HG02610 (cell line): ENCODE results near the gene GPR78.

Experiments used
- ATAC-seq: cut with Tn5 transposase; IDR thresholded peaks from one replicate; pipeline ENCODE4 v1.9.1; 2021; ENCODE audit warnings: mild to moderate bottlenecking, moderate library complexity; ENCODE audit not compliant: unreplicated experiment

The GPR78 gene

DNA sequence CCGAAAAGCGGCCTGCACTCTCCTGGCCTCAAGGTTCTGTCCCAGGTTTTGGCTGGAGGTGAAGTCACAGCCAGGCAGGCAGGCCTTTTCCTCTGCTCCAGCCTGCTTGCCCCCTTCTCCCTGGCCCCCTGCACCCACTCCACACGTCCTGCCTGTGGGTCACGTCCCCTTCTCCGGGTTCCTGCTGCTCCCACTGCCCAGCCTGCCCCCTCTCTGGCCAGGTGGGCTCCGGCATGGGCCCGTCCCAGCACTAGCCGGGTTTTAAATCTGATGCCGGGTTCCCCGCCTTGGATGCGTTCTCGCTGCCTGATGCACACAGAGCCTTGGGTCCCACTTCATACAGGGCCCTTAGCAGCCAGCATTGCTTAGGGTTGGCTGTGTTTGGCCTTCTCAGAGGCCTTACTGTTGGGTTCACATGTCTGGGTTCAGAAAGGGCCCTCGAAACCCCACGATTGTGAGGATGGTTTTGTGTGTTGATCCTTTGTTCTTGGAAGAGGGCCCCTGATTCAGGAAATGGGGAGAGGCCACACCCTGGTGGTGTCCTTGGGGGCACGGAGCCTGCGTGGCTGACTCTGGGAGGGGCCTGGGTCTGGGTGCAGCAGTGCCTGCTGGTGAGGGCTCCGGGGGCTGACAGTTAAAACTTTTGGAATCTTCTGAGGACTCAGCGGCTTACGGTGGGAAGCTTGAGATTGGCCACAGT is 18.3 kb downstream of the GPR78 start:
- no peak for ATAC-seq

DNA sequence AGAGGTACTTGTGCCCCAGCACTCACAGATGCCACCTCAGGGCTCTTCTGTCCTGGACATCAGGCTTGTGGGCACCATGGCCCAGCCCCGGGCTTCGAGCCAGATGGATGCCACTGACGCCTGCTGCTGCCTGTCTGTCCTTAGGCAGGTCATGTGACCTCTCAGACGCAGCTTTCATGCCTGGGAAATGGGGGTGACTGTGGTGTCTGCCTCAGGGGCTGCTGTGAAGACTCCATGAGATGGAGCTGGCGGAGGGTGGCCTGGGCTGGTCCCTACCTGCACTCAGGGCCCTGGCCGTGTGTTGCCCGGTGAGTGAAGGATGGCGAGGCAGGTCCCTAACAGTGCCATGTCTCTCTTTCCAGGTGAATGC is 18.9 kb downstream of the GPR78 start:
- no peak for ATAC-seq

GRCh38 chr4:8599657-8600056 is 19.5 kb downstream of the GPR78 start:
- no peak for ATAC-seq

DNA sequence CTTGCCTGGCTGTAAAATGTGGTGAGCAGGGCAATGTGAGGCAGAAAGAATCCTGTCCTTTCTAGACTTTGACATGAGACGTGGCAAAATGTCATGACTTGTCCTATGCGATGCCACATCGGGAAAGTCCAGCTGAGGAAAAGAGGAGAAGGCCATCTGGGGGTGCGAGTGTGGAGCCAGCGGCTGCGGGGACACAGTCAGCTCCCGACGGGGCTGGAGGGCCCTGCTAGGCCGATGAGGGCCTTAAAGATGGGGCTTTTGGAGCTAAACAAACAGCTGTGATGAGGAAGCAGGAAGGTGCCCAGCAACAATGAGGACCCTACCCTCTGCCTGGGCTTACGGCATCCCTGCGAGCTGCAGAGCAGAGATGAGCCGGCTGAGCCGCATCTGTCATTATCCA is 20.1 kb downstream of the GPR78 start:
- no peak for ATAC-seq

DNA sequence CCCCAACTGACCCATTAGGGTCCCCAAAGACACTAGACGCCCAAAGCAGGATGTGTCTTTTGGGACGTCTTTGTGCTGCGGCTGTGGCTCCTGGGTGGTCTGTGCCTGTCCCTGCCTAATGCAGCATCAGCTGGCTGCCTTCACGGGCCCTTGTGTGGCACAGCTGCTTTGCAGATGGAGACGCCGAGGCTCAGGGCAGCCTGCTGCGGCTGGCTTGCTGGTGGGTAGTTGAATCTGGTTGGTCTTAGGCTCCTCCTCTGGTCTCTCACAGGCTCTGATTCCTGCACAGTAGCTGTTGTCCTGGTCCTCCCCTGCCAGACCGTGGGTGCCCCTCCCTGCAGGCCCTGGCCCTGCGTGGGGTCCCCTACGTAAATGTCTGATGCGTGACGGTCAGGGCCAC is 20.5 kb downstream of the GPR78 start:
- no peak for ATAC-seq

DNA sequence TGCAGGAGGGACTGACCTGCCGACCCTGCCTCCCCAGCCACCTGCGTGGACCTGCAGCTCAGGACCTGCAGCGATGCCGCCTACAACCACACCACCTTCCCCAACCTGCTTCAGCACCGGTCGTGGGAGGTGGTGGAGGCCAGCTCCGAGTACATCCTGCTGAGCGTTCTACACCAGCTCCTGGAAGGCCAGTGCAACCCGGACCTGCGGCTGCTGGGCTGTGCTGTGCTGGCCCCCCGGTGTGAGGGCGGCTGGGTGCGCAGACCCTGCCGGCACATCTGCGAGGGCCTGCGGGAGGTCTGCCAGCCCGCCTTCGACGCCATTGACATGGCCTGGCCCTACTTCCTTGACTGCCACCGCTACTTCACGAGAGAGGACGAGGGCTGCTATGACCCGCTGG is 20.9 kb downstream of the GPR78 start:
- no peak for ATAC-seq

DNA sequence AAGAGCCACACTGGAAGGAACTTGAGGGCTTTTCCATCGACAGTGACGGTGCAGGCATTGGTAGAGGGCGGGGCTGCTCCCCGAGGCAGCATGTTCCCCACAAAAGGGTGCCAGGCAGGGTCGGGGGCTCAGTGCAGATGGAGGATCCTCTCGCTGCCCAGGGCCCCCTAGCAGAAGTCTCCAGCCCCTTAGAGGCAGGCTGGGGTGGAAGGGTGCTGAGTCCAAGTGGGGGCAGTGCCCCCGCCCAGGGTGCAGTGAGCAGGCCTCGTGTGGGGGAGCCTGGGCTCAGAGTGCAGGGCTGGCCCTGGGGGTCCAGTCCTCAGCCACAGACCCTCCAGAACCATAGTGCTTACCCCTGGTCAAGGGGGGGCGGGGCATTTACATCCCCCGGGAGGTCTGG is 21.4 kb downstream of the GPR78 start:
- ATAC-seq = no peak

DNA sequence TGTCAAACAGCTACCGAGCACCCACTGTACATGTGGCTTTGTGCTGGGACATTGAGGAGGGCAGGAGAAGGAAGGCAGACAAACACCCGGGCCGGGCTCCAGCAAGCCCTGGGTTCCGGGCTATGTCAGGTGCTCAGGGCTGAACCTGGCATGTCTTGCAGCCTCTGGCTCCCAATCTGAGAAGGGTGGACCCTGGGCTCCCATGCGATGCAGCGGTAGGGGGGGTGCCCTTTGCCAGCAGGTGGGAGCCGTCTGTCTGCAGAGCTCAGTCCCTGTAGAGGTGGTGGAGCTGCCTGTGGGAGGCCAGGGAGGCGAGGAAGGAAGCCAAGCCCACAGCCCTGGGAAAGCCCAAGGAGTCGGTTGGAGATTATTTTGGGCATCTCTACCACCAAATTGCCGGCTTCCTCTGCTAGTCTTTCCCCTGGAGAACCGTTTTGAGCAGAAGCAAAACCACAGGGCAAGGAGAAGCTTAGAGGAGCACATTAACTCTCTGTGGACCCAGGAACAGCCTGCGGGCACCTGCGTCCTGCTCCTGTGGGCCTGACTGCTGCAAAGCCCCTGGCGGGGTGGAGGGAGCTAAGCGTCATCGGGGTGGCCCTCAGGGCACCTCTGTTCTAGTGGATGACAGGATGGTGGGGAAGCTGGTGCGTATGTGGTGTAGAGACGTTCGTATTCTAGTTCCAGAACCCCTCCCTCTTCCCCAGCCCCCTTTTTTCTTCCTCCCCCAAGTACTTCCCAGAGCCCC is 22.7 kb downstream of the GPR78 start:
- ATAC-seq = no peak

DNA sequence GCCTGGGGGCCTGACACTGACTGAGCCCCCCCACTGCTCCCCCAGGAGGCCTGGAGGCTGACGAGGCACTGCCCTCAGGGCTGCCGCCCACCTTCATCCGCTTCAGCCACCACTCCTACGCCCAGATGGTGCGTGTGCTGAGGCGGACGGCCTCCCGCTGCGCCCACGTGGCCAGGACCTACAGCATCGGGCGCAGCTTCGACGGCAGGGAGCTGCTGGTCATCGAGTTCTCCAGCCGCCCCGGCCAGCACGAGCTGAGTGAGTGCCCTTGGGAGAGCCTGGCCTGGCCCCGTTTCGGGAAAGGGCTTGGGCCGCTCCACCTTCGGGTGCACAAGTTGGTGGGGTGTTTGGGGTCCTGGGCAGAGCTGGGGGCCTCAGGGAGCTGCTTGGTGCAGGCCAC is 23.7 kb downstream of the GPR78 start:
- no peak for ATAC-seq

- no peak for ATAC-seq
These were observed 25.1 kb downstream of the GPR78 start for GRCh38 chr4:8605289-8605688.

DNA sequence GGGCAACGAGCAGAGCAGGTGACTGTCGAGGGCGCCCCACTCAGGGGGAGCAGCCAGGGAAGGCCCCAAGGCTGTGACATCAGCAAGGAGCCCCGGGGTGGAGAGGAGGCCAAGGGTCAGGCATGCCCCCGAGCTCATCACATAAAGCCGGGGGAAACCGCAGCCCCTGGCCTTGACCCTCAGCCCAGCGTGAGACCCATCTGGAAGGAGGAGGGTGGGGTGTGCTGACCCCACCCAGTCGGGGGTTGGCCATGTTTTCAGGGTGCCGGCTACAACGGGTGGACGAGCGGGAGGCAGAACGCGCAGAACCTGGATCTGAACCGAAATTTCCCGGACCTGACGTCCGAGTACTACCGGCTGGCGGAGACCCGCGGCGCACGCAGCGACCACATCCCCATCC is 26.3 kb downstream of the GPR78 start:
- ATAC-seq = no peak

GRCh38 chr4:8606966-8607365 is 26.8 kb downstream of the GPR78 start:
- ATAC-seq = no peak

- no peak for ATAC-seq
These were observed 27.6 kb downstream of the GPR78 start for GRCh38 chr4:8607603-8608481.

- no peak for ATAC-seq
These were observed 28.7 kb downstream of the GPR78 start for GRCh38 chr4:8608714-8609391.

GRCh38 chr4:8609406-8609805 is 29.2 kb downstream of the GPR78 start:
- ATAC-seq = no peak

GRCh38 chr4:8609824-8610350 is 29.7 kb downstream of the GPR78 start:
- no peak for ATAC-seq

DNA sequence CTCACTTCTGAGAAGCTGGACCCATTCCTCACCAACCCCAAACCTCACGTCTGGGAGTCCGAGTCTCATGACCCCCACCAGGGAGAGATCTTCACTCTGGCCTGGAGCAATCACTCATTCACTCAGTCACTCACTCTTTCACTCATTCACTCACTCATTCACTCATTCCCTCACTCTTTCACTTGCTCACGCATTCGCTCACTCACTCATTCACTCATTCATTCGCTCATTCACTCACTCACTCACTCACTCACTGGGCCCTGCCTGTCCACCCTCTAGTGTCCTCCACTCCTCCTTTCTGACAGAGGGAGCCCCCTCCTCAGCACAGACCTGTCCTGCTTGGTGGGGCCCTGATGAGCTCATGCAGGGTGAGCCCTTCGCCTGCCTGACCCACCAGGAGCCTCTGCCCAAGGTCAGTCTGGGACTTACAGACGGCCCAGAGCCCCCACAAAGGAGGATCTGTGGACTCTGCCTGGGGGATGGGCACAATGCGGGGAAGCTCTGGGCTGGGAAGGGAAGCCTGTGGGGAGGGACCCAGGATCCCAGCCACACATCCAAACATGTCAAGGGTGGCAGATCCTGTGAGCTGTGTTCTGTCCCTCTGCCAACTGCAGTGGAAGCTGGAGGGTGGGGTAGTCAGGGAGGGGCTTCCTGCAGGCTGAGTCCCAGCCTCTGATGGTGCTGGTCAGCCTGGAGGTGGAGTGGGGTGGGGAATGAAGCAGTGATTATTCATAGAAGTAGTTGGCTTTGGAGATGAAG is 30.8 kb downstream of the GPR78 start:
- no peak for ATAC-seq

GRCh38 chr4:8612646-8613045 is 32.5 kb downstream of the GPR78 start:
- no peak for ATAC-seq

DNA sequence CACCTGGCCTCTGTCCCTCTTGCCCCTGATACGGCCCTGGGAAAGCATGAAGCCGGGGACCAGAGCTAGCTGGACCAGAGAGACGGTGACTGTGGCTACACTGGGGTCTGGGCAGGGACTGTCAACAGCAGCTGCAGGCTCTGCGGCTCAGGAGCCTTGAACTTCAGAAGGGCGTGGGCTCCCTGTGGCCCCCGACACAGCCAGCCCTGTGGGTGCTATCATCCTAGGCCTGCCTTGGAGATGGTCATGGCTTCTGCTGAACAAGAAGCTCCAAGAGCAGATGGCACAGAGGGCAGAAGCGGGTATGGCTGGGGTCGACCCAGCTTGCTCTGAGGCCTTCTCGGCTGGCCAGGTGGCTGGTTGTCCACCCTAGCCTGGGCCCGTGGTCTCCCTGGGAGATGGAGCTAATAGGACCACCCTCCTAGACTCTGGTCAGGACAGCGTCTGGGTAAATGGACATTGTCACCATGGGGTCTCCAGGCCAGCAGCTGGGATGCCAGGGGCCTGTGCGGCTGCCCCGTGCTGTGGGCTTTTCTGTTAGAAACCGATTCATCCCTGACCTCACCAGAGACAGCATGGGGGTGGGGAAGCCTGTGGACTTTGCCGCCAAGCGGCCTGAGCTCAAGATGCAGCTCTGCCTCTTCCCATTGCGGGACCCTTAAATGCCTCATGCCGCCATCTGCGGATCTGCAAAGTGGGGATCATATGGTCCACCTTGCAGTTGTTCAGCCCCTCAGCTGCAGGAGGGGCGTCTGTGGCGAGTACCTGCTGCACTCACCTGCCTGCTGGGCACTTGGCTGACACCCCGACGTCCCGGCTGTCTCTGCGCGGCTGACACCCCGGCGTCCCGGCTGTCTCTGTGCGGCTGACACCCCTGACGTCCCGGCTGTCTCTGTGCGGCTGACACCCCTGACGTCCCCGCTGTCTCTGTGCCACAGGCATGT is 33.5 kb downstream of the GPR78 start:
- ATAC-seq = no peak
